MCF 10A (cell line): ENCODE measurements around the gene LOXL3. TPM values are rescaled to one million over a fixed set of nuclear protein-coding genes. Genes with fewer than 3 reads are reported as not detected.

Experiments used
- BruUV-seq: library from RNA; stranded (reverse); fragments of 400-500 nt; replicated peaks from 2 replicates; lab custom pipeline; 2021; lab: Mats Ljungman, UMichigan
- CTCF ChIA-PET: fragments of 300-600 bp; sonication (Branson Sonifier 250); formaldehyde crosslinking; extraction: SDS; loops from one replicate; lab custom pipeline; 2021; ENCODE audit warnings: antibody characterized with exemption, inconsistent platforms; lab: Yijun Ruan, JAX
- POLR2A ChIA-PET: fragments of 300-600, 350-650 bp; sonication (Branson Sonifier 250); formaldehyde crosslinking; extraction: SDS; loops from one replicate; lab custom pipeline; 2020; ENCODE audit warnings: antibody characterized with exemption, inconsistent platforms; lab: Yijun Ruan, JAX
- DNase-seq: peaks from one replicate; pipeline ENCODE4 v3.0.0-alpha.2; 2018; ENCODE audit not compliant: unreplicated experiment
- H3K27ac Mint-ChIP-seq: one replicate; pipeline ENCODE4 v1.8.0; 2022; ENCODE audit warnings: mild to moderate bottlenecking, low read depth, mixed read lengths; ENCODE audit not compliant: unreplicated experiment
- H3K27me3 Mint-ChIP-seq: one replicate; pipeline ENCODE4 v1.8.0; 2022; ENCODE audit warnings: mixed read lengths; ENCODE audit not compliant: insufficient read depth, unreplicated experiment
- H3K36me3 Mint-ChIP-seq: one replicate; pipeline ENCODE4 v1.8.0; 2022; ENCODE audit warnings: mild to moderate bottlenecking, moderate library complexity, mixed read lengths; ENCODE audit not compliant: insufficient read depth, unreplicated experiment
- H3K4me1 Mint-ChIP-seq: one replicate; pipeline ENCODE4 v1.8.0; 2022; ENCODE audit warnings: mixed read lengths; ENCODE audit not compliant: insufficient read depth, unreplicated experiment
- H3K4me3 Mint-ChIP-seq: one replicate; pipeline ENCODE4 v1.8.0; 2022; ENCODE audit warnings: mild to moderate bottlenecking, moderate library complexity, mixed read lengths; ENCODE audit not compliant: unreplicated experiment
- H3K9me3 Mint-ChIP-seq: one replicate; pipeline ENCODE4 v1.8.0; 2022; ENCODE audit warnings: mixed read lengths; ENCODE audit not compliant: unreplicated experiment
- CTCF ChIP-seq: fragments of 200-600 bp; IDR thresholded peaks from one replicate; pipeline ENCODE4 v1.8.0; 2022; ENCODE audit warnings: antibody characterized with exemption, mild to moderate bottlenecking; ENCODE audit not compliant: unreplicated experiment
- intact Hi-C: fragments of 100-400 bp; cut with micrococcal nuclease; formaldehyde crosslinking; loops from 2 replicates; pipeline ENCODE4 v1.14.1; 2022
- total RNA-seq: library from RNA; stranded (reverse); gene quantifications from 2 replicates; pipeline ENCODE4 v1.2.3, GENCODE V29; 2022

LOXL3 gene
- total RNA-seq, 1 experiment from 2014 or later: 0.93 TPM

DNA sequence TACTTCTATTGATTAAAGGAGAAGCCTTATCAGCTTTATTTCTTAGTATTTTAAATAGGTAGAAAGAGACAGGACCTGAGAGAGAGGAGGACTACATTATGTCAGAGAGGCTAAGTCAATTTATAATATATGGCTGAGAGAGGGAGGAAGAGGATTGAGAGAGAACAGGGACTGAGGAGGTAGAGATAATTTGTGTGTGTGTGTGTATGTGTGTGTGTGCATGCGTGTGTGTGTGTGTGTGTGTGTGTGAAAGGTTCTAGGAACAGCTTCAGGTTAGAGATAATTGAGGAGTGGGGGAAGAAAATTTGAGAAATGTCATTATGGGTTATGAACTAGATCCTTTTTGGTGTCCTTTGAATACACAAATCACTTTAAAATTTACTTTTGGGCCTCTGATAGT, 15.9 kb upstream of the LOXL3 start:
- Mint-ChIP-seq H3K27ac (no peak overlapping the region), H3K4me1 (peaks cover 34% of the 10 kb centered on the region), H3K9me3 (no peaks in the 10 kb centered on the region), H3K4me3 (no peak overlapping the region), H3K36me3 (no peaks in the 10 kb centered on the region), H3K27me3 (no peaks in the 10 kb centered on the region)
- POLR2A ChIA-PET: interaction anchor here (0.7 to 1.5 kb wide), 3 partner anchors 10 to 39 kb away, joined by 3 read pairs; no protein-coding TSS in a partner anchor
- BruUV-seq: no TSS peak
- intact Hi-C loops: no loop called here
- CTCF ChIA-PET: interaction anchor here (15.5 kb wide), 1 partner anchor 18 kb away, joined by 203 read pairs; no protein-coding TSS in a partner anchor
- TF ChIP-seq CTCF: no peak
- no peak for DNase-seq

DNA sequence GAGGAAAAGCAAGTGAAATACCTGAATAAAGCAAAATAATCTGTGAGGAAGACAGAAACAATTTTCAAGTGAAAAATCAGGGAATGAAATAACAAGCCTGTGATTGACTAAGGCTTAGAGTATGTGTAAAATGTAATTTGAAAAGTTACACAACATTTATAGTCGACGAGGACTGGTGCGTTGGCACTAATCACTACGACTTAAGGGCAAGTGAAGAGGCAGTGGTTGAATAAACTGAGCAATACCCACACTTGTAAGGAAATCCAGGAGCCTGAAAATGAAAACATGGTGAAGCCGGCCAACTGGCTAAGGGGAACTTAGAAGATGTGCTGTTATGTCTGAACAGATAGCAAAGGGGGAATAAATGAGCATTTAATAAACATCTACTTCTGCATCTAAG, 14.1 kb upstream of the LOXL3 start:
- H3K9me3 Mint-ChIP-seq: no peaks in the 10 kb centered on the region
- intact Hi-C loops: no loop called here
- peak; percentile 82 for DNase-seq
- H3K36me3 Mint-ChIP-seq: no peaks in the 10 kb centered on the region
- CTCF ChIA-PET: interaction anchor here (0.8 to 15.5 kb wide), 5 partner anchors 9 to 34 kb away, joined by 3 to 203 read pairs (median 5); no protein-coding TSS in a partner anchor
- POLR2A ChIA-PET: interaction anchor here (0.7 to 3.0 kb wide), 13 partner anchors 9 to 109 kb away, joined by 3 to 21 read pairs (median 5); partner anchors contain the start of genes AUP1, CCDC142, DQX1 and HTRA2
- peak overlapping the region; percentile 2 for H3K4me3 Mint-ChIP-seq
- TF ChIP-seq CTCF: no peak
- H3K27ac Mint-ChIP-seq: peak overlapping the region; percentile 16
- H3K27me3 Mint-ChIP-seq: no peaks in the 10 kb centered on the region
- H3K4me1 Mint-ChIP-seq: peaks cover 38% of the 10 kb centered on the region
- no TSS peak for BruUV-seq

DNA sequence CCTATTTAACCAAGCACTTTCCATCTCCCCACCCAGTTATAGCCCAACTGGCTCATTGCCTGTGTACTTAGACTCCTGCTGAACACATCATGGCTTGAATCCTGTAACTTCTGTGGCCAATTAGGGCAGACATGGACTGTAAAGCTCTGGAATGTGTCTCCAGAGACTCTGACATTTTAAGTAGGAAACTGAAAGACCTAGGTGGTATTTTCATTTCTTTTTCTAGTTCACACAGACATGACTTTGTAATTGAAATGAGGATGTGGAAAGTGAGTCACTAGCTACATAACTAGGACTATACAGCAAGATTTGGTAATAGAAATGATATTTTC, 13.0 kb upstream of the LOXL3 start:
- CTCF ChIA-PET: interaction anchor here (0.6 to 15.5 kb wide), 6 partner anchors 9 to 299 kb away, joined by 3 to 203 read pairs (median 4); no protein-coding TSS in a partner anchor
- DNase-seq: peak; percentile 54
- no peak for TF ChIP-seq CTCF
- Mint-ChIP-seq H3K4me3 (no peak overlapping the region), H3K27ac (peak overlapping the region; percentile 89), H3K4me1 (peaks cover 48% of the 10 kb centered on the region), H3K27me3 (no peaks in the 10 kb centered on the region), H3K9me3 (no peaks in the 10 kb centered on the region), H3K36me3 (no peaks in the 10 kb centered on the region)
- intact Hi-C loops: no loop called here
- POLR2A ChIA-PET: interaction anchor here (0.7 to 3.0 kb wide), 11 partner anchors 8 to 108 kb away, joined by 3 to 21 read pairs (median 6); partner anchors contain the start of genes AUP1, CCDC142, DQX1 and HTRA2
- no TSS peak for BruUV-seq

DNA sequence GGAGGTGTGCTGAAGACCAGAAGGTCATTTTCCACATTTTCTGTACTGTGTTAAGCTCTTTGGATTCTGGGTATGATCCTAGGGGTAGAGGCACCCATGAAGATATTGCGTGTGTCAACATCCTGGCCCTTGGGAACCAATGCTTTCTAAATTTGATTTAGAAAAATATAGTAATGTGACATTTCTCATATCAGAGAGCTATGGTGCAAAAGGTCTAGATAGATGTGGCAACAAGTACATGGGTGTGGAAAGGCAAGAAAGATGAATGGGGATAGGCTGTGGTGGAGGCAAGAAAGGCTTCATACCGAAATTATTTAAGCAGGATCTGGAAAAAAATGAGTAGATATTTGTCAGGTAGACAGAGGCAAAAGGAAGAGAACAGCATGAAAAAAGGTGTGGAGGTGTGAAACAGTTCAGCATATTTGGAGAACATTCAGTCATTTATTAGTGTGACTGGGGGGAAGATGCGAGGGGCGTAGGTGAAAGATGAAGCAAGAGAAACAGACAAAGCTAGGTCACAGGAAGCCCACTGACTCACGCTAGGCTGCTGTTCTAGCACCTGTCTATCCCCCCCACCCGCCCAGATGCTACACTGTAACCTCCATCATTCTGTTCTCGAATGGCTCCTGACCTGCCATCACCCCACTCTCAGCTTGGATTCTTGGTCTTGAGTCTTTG, 12.5 kb upstream of the LOXL3 start:
- Mint-ChIP-seq H3K4me1 (peaks cover 53% of the 10 kb centered on the region), H3K27ac (peak overlapping the region; percentile 89), H3K36me3 (no peaks in the 10 kb centered on the region), H3K4me3 (no peak overlapping the region), H3K27me3 (no peaks in the 10 kb centered on the region), H3K9me3 (no peaks in the 10 kb centered on the region)
- BruUV-seq: no TSS peak
- ChIA-PET CTCF (interaction anchor here (0.6 to 15.5 kb wide), 8 partner anchors 11 to 298 kb away, joined by 3 to 203 read pairs (median 4); no protein-coding TSS in a partner anchor), POLR2A (interaction anchor here (0.5 to 3.0 kb wide), 10 partner anchors 7 to 151 kb away, joined by 3 to 21 read pairs (median 5); partner anchors contain the start of genes AUP1, CCDC142, HTRA2 and MRPL53)
- intact Hi-C loops: no loop called here
- no peak for DNase-seq
- TF ChIP-seq CTCF: no peak
